SU-DHL-6 (cell line): ENCODE data around the gene BTNL3.

Experiments used
- CTCF ChIP-seq: fragments of 200-600 bp; sonication (generic); IDR thresholded peaks from one replicate; pipeline ENCODE4 v1.5.1; 2017; ENCODE audit warnings: antibody characterized with exemption, mild to moderate bottlenecking, low read length, moderate library complexity; ENCODE audit not compliant: insufficient read depth, poor library complexity, severe bottlenecking
- EZH2phosphoT487 ChIP-seq: fragments of 200-600 bp; sonication (generic), shearing (Covaris generic); conservative IDR thresholded peaks from 2 replicates; pipeline ENCODE4 v1.6.1; 2018; ENCODE audit warnings: mild to moderate bottlenecking, antibody characterized with exemption, low read length, moderate library complexity, mixed read lengths

- TF ChIP-seq CTCF = no peak
- TF ChIP-seq EZH2phosphoT487 = no peak
Observed at GRCh38 chr5:180969406-180969805, 19.2 kb upstream of the BTNL3 start.
